Measurements from ENCODE around the gene STAT1.

STAT1 gene

DNA sequence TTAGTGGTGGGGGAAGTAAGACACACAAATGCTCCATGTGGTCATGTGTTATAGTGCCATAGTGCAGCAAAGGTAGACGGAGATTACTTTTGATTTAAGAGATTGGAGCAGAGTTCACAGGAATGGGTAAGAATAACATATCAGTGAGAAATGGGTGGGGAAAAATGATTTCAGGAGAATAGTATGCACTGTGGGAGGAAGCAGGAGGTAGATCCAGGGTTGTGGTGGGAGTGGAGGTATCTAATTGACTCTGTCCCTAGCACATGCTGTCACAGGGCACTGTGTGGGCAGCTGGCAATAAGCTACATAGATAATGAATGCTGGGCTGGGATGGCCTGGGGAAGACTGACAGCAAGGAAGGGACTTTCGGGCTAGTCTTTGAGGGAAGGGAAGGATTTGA lies 65.3 kb downstream of the STAT1 start:
- no peak for DNase-seq

DNA sequence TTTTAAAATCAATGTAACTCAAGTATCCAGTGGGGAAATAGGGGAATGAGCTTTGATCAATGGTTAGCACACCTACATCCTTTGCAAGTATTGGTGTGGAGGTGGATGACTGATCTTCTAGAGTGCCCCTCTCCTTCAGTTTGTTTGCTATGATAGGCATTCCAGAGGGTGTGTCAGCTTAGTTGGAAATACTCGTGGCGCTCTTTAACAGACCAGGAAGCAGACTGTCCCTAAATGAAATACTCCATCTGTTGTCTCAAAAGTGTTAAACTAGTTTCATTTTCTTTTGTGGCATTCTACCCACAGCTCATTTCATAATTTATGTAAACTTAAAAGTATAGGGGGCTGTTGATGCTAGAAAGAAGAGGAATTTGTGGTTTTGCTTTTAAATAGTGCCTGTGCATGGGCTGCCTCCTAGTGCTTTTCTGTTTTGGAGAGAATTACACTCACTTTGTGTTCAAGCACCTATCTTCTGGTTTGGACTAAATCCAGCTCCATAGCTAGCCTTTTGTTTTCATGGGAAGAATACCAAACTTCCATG lies 66.2 kb downstream of the STAT1 start:
- DNase-seq: peak; percentile 9

DNA sequence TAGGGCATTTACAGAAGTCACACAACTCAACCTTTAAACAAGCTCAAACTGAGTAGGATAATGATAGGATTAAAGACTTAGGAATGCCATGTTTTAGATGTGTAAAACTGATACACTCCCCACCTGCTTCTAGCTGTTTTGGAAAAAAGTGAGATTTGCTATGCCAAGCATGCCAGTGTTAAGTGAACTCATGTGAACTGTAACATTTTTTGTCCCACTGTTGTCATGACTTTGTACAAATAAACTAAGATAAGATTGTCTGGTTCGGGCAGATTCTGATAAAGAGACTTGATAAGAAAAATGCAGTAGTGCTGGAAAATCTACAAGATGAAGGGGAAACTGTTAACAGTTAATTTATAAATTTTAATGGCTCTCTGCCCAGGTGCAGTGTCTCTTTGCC lies 66.8 kb downstream of the STAT1 start:
- no peak for DNase-seq

DNA sequence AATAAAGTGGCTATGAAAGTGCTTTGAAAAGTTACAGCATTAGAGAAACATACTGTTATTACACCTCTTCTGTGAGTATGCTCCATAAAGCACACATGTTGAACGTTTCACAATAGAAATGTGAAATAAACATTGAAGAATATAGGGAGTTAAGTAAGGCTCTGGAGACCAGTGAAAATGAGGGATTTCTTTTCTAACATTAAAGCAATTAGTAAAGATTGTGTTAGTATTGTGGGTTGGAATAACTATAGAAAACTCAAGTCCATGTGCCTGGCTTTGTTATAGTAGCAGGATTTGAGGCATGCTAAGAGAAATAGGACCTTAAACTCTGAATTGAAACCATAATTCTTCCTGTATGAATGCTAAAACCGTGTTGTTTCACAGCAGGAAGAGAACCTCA lies 70.3 kb downstream of the STAT1 start:
- no peak for DNase-seq

DNA sequence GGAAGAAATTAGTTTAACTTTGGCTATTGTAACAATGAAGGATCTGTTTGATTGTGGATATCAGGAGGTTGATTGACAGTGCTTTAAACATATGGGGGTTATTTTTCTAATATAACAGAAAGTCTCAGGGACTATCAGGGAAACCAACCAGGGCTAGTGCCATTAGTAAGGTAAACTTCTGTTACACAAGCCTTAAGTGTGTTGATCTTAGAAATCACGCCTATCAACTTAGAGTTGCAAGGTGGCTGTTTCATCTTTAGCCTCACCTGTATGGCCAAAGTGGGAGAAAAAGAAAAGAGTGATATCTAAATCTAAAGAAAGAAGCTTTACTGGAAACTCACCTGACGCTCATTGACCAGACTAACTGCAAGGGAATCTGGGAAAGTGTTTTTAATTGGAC lies 71.3 kb downstream of the STAT1 start:
- DNase-seq: no peak

DNA sequence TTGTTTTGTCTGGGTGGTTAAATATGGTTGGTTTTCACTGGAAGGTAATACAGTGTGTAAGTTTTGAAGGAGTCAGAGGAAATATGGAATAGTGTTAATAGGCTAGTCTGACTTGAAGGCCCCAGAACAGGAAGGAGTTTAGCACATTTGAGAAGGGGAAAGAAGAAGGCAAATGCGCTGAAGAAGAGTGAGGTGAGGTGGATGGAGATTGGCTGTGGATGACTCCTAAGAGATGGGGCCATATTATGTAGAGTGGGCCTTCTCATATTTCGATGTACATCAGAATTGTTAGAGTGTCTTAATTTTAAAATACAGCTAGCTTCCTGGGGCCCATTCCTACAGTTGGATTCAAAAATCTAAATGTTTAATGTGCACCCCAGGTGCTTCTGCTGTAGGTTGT lies 72.4 kb downstream of the STAT1 start:
- DNase-seq: no peak

DNA sequence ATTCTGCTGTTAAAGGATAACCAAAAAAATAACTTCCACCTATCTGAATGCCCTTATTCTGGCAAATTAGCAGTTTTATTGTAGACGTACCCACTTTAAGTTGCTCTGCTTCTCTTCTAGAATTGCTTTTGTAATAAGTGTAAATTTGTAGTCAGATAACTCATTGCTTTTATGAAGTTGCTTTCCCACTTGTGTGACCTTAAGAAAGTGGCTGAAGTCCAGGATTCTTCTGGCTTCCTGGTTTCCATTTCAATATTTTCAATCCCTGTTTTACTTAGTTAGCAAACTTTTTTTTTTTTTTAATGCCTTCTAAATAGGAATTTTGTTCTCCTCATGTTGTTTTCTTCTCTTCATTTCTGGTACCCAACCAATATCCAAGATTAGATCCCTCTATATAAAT lies 73.5 kb downstream of the STAT1 start:
- DNase-seq: no peak

DNA sequence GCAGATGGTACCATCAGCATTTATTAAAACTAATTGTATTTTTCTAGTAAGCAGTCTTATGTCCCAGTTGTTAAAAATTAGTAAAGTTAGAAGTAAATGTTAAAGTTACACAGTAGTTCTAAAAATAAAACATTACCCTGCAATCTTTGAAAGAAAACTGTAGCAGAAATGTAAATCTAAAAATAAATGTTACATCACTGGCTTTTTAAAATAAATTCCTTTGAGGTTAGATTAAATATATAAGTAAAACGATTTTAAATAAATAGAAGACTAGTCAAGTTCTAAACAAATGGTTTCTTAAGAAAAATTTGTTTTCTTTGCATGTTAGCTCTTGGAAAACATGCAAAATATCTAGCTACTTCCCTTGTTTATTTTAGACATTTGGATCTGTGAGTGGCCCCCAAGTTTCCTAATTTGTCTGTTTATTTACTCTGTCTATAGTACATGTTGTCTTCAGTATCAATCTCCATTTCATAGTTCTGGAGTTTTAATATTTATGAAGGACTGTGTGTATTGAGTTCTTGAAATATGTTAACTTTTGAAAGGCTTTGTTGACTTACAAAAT lies 75.1 kb downstream of the STAT1 start:
- no peak for DNase-seq

DNA sequence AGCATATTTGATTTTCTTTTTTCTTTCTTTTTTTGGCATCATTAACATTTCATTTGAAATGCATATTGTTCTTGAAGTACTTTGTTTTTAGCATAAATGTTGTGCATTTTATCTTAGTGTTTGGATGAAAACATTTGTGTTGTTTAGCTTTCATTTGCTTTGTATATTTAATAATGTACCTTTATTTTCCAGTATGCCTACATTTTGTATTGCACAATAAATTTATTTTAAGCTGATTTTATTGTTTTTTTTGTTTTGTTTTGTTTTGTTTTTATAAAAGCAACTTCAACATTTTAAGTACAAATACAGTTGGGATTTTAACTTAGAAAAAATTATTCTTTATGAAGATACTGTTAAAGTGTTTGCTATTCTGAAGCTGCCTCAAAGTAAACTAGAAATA lies 78.9 kb downstream of the STAT1 start:
- DNase-seq: no peak

DNA sequence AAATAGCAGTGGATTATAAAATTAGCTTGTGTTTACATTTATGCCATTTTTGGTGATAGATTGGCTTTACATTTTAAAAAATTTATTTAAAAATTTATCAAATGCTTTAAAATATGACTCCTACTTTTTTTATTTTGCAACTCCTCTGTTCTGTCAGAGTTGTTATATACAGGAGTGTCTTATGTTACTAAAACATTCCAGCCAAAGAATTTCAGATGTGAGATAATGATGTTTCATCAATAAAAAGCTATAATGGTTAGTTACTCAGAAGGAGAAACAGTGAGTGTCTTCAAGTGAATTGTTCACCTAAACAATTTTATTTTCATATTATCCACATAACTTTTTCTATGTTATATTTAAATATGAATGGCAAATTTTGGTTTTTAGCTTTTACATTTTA lies 80.6 kb downstream of the STAT1 start:
- DNase-seq: no peak

DNA sequence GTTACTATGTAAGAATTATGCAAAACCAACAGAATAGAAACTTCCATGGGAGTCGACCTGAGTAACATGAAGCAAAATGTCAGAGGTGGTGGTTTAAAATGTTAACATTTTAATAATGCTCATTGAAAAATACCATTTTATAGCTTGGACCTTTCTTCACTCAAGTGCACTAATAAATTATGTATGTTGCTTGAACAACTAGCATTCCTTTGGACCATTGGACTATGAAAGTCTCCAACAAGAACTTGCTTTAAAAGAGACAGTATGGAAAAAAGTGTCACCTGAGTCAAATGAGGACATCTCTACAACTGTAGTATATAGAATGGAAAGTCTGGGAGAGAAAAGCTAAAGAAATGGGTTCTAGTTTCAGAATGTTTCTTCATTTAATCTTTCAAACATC lies 81.5 kb downstream of the STAT1 start:
- DNase-seq: no peak

DNA sequence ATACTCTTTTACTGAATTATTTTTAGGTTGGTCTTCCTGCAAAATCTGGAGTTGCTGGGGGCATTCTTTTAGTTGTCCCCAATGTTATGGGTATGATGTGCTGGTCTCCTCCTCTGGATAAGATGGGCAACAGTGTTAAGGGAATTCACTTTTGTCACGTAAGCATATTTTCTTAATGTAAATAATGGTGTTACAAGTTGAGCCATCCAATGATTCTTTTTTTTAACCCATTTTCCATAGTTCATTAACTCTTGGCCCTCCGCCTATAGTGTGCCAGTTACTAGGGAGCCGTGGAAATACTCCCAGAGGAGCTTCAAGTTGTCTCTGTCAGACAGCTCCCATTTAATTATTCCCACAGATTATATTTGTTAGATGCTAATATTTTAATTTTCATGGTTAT lies 83.6 kb downstream of the STAT1 start:
- DNase-seq: no peak

DNA sequence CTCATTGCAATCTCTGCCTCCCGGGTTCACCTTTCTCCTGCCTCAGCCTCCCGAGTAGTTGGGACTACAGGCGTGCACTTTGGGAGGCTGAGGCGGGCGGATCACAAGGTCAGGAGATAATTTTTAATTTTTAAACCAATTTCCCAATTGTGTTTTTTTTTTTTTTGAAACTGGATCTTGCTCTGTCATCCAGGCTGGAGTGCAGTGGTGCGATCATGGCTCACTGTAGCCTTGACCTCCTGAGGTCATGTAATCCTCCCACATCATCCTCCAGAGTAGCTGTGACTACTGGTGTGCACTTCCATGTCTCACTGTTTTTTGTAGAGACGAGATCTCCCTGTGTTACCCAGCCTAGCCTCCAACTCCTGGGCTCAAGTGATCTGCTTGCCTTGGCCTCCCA lies 84.1 kb downstream of the STAT1 start:
- DNase-seq: no peak

DNA sequence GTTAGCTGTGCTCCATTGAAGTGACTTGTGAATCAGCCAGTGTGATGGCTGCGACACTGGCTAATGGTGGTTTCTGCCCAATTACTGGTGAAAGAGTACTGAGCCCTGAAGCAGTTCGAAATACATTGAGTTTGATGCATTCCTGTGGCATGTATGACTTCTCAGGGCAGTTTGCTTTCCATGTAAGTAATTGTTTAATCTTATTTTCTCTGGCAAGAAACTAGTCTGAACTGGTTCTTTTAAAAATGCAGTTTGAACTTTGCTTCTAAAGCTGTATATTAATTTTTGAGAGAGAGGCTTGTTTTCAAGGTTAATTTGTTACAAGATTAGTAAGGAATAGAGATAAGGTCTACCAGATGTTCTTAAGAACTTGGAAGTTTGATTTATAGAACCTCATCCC lies 86.7 kb downstream of the STAT1 start:
- DNase-seq: no peak

DNA sequence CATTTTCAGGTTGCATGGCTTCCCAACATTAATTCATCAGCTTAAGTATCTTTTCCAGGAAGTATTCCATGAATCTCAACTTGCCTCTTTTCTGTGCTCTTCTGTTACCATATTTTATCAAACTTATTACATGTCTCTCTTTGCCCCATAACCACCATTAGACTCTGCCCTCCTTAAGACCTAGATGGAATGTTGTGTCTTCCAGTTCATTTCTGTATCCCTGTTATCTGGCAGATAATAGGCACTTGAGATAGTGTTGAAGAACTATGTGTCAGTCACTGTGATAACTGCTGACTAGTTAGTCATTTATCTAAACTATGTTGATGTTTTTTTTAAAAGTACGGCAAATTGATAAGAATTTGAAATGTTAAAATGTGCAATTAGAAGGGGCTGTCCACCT lies 91.6 kb downstream of the STAT1 start:
- DNase-seq: no peak

DNA sequence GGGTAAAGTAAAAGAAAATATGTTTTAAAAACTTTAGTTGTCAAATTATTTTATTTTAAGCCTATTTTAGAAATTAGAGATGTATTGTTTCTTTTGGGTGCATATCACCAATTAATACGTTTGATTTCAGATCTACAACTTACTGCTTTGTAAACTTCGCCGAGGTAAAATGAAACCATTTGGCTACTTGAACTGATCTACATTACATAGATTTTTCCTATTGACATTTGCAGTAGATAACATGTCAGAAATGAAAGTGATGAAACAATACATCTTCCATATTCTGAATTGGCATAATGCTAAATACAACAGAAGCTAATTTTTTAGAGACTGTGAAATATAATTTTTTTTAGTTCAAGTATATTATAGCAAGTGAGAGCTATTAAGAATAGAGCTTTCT lies 93.9 kb downstream of the STAT1 start:
- DNase-seq: no peak

Data from NCI-H510A (cell line).